ENCODE measurements around the gene NOP53. TPM values are rescaled to one million over a fixed set of nuclear protein-coding genes. Genes with fewer than 3 reads are reported as not detected.

The NOP53 gene
- total and polyA plus RNA-seq, 2 of the 13 experiments (the other 11 are each of a cell fraction or from before 2014, with no cell fraction given): 53.9 to 141 TPM

GRCh38 chr19:47699360-47699917 is 45.9 kb upstream of the NOP53 start (continued):
- no peak for TF ChIP-seq TGIF2 (CRISPR knock-in tag; IDR thresholded peaks at IDR 0.05)
- TF ChIP-seq ZIK1 (CRISPR knock-in tag; IDR thresholded peaks at IDR 0.05; ENCODE audit: borderline replicate concordance, low read depth): no peak
- TF ChIP-seq ARID4A (CRISPR knock-in tag; IDR thresholded peaks at IDR 0.05; ENCODE audit: borderline replicate concordance): no peak
- TF ChIP-seq RBM39 (IDR thresholded peaks at IDR 0.05; ENCODE audit: low read depth, low read length, poor library complexity, severe bottlenecking): peak; percentile 52
- TF ChIP-seq TAF1 (CRISPR knock-in tag; IDR thresholded peaks at IDR 0.05): no peak
- no peak for TF ChIP-seq RFX5 (IDR thresholded peaks at IDR 0.05; ENCODE audit: low read depth, low read length)
- no peak for TF ChIP-seq ZNF557 (CRISPR knock-in tag; IDR thresholded peaks at IDR 0.05)
- TF ChIP-seq SETDB1 (CRISPR knock-in tag; IDR thresholded peaks at IDR 0.05; ENCODE audit: borderline replicate concordance): no peak
- TF ChIP-seq GABPB1 (CRISPR knock-in tag; IDR thresholded peaks at IDR 0.05): peak; percentile 45; the same call in 1 of the 2 replicates
- TF ChIP-seq, protein P1, sequence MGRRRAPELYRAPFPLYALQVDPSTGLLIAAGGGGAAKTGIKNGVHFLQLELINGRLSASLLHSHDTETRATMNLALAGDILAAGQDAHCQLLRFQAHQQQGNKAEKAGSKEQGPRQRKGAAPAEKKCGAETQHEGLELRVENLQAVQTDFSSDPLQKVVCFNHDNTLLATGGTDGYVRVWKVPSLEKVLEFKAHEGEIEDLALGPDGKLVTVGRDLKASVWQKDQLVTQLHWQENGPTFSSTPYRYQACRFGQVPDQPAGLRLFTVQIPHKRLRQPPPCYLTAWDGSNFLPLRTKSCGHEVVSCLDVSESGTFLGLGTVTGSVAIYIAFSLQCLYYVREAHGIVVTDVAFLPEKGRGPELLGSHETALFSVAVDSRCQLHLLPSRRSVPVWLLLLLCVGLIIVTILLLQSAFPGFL (CRISPR knock-in tag; IDR thresholded peaks at IDR 0.05): no peak
- peak; percentile 87; the same call in 1 of the 2 replicates for TF ChIP-seq PCBP1 (IDR thresholded peaks at IDR 0.05; ENCODE audit: borderline replicate concordance, low read depth, low read length)
- TF ChIP-seq, protein P2, sequence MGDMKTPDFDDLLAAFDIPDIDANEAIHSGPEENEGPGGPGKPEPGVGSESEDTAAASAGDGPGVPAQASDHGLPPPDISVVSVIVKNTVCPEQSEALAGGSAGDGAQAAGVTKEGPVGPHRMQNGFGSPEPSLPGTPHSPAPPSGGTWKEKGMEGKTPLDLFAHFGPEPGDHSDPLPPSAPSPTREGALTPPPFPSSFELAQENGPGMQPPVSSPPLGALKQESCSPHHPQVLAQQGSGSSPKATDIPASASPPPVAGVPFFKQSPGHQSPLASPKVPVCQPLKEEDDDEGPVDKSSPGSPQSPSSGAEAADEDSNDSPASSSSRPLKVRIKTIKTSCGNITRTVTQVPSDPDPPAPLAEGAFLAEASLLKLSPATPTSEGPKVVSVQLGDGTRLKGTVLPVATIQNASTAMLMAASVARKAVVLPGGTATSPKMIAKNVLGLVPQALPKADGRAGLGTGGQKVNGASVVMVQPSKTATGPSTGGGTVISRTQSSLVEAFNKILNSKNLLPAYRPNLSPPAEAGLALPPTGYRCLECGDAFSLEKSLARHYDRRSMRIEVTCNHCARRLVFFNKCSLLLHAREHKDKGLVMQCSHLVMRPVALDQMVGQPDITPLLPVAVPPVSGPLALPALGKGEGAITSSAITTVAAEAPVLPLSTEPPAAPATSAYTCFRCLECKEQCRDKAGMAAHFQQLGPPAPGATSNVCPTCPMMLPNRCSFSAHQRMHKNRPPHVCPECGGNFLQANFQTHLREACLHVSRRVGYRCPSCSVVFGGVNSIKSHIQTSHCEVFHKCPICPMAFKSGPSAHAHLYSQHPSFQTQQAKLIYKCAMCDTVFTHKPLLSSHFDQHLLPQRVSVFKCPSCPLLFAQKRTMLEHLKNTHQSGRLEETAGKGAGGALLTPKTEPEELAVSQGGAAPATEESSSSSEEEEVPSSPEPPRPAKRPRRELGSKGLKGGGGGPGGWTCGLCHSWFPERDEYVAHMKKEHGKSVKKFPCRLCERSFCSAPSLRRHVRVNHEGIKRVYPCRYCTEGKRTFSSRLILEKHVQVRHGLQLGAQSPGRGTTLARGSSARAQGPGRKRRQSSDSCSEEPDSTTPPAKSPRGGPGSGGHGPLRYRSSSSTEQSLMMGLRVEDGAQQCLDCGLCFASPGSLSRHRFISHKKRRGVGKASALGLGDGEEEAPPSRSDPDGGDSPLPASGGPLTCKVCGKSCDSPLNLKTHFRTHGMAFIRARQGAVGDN (CRISPR knock-in tag; IDR thresholded peaks at IDR 0.05): peak; percentile 34
- peak; percentile 64 for TF ChIP-seq PATZ1 (CRISPR knock-in tag; IDR thresholded peaks at IDR 0.05)
- peak; percentile 66; the same call in 1 of the 2 replicates for TF ChIP-seq ZBTB38 (CRISPR knock-in tag; IDR thresholded peaks at IDR 0.05)
- TF ChIP-seq ZBTB33 (CRISPR knock-in tag; IDR thresholded peaks at IDR 0.05): peak; percentile 39; the same call in 1 of the 2 replicates
